ENCODE results near the gene CHRNA4. TPM values are rescaled to one million over a fixed set of nuclear protein-coding genes. Genes with fewer than 3 reads are reported as not detected.

The CHRNA4 gene
- total and polyA plus RNA-seq, 8 donors = under 0.01 to 0.15 TPM; not detected in 6

DNA sequence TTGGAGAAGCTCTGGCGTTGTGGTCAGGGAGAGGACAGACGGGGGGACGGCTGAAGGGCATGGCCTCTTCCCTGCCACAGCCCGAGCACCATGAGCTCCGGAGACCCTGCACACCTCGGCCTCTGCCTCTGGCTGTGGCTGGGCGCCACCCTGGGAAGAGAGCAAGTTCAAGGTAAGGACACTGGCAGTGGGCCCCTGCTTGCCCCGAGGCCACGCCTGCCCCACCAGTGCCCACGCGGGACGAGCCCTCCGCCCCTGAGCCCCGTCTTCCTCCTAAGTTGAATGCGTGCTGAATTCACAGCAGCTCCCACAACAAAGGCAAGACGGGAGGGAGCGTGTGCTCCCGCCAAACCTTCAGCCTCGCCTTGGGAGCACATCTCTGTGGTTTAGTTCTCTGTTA, 66.1 kb downstream of the CHRNA4 start:
- DNase-seq = no peak
- Histone ChIP-seq H3K4me3 (no peak overlapping the region), H3K36me3 (peaks cover 0 to under 1% (median 0%) of the 10 kb centered on the region in 4 donors), H3K9me3 (no peaks in the 10 kb centered on the region), H3K27me3 (peaks cover 25 to 88% (median 56%) of the 10 kb centered on the region in 3 donors), H3K4me1 (peaks cover 0 to 15% (median 13%) of the 10 kb centered on the region in 4 donors), H3K27ac (no peak overlapping the region)
- intact Hi-C loops (cut with DNase I; ENCODE audit: low total_unique reads) = no loop called here
- no peak for TF ChIP-seq EP300 (IDR thresholded peaks at IDR 0.05)
- TF ChIP-seq POLR2A (IDR thresholded peaks at IDR 0.05) = no peak
- TF ChIP-seq, protein P1, sequence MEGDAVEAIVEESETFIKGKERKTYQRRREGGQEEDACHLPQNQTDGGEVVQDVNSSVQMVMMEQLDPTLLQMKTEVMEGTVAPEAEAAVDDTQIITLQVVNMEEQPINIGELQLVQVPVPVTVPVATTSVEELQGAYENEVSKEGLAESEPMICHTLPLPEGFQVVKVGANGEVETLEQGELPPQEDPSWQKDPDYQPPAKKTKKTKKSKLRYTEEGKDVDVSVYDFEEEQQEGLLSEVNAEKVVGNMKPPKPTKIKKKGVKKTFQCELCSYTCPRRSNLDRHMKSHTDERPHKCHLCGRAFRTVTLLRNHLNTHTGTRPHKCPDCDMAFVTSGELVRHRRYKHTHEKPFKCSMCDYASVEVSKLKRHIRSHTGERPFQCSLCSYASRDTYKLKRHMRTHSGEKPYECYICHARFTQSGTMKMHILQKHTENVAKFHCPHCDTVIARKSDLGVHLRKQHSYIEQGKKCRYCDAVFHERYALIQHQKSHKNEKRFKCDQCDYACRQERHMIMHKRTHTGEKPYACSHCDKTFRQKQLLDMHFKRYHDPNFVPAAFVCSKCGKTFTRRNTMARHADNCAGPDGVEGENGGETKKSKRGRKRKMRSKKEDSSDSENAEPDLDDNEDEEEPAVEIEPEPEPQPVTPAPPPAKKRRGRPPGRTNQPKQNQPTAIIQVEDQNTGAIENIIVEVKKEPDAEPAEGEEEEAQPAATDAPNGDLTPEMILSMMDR (IDR thresholded peaks at IDR 0.05) = no peak
- no peak for TF ChIP-seq POLR2AphosphoS5 (IDR thresholded peaks at IDR 0.05)
- 32 to 45% (median 42%) methylated on average over 15 to 19 of the region's 19 CpGs for WGBS, 5 donors

DNA sequence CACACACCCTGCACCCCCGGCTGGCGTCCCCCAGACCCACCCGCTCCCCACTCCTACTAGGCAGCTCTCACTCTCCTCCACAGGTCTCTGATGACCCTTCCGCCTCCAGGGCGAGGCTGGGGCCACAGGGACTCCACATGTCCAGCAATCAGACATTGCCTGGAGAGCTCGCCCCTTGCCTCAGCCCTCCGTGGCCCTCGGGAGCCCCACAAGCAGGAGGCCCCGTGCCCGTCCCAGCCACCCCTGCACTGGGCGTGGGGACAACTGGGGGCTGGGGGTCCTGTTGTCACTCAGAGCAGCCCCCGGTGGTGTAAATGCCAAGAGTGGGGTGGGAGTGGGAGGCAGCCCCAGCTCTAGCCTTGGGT, 66.6 kb downstream of the CHRNA4 start:
- peaks cover 25 to 83% (median 56%) of the 10 kb centered on the region in 3 donors for H3K27me3 ChIP-seq
- intact Hi-C loops (cut with DNase I; ENCODE audit: low total_unique reads) = no loop called here
- 74 to 84% (median 80%) methylated on average over 9 to 12 of the region's 12 CpGs for WGBS, 5 donors
- H3K36me3 ChIP-seq = peaks cover 0 to 6% (median 3%) of the 10 kb centered on the region in 4 donors
- no peak for DNase-seq
- H3K4me3 ChIP-seq = no peak overlapping the region
- peaks cover 0 to 15% (median 13%) of the 10 kb centered on the region in 4 donors for H3K4me1 ChIP-seq
- no peak overlapping the region for H3K27ac ChIP-seq
- TF ChIP-seq POLR2A (IDR thresholded peaks at IDR 0.05) (no peak), POLR2AphosphoS5 (IDR thresholded peaks at IDR 0.05) (no peak), EP300 (IDR thresholded peaks at IDR 0.05) (no peak)
- TF ChIP-seq, protein P1 (IDR thresholded peaks at IDR 0.05) = no peak
- no peaks in the 10 kb centered on the region for H3K9me3 ChIP-seq

DNA sequence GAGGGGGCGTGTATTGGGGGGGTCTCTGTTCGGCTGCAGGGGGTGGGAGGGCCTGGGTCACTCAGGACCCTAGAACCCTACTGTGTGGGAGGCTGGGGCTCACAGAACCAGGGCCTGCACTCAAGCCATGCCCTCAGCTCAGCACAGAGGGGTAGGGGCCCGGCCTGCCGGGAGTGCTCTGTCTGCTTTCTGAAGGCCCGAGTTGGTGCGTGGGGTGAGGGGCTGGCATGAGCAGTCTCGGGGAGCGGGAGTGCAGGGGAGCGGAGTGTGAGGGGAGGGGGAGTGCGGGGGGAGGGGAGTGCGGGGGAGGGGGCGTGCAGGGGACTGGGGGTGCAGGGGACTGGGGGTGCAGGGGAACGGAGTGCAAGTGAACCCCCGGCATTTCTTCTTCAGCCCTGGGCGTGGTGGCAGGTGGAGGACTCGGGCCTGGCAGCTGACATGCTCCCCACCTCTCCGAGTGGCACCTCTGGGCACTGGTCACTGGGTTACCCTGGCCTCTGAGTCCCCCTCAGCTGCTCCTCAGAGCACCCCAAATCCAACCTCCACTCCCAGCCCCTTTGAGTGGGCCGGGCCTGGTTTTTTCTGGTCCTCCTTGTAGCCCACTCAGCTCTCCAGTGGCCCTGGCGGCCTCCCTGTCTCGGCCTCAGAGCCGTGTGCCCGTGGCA, 67.1 kb downstream of the CHRNA4 start:
- intact Hi-C loops (cut with DNase I; ENCODE audit: low total_unique reads) = no loop called here
- H3K4me1 ChIP-seq = peaks cover 0 to 15% (median 13%) of the 10 kb centered on the region in 4 donors
- TF ChIP-seq, protein P1 (IDR thresholded peaks at IDR 0.05) = no peak
- TF ChIP-seq EP300 (IDR thresholded peaks at IDR 0.05) (no peak), POLR2AphosphoS5 (IDR thresholded peaks at IDR 0.05) (no peak), POLR2A (IDR thresholded peaks at IDR 0.05) (no peak)
- WGBS, 5 donors = 47 to 68% (median 64%) methylated on average over 9 to 20 of the region's 22 CpGs
- no peaks in the 10 kb centered on the region for H3K9me3 ChIP-seq
- DNase-seq = no peak
- no peak overlapping the region for H3K27ac ChIP-seq
- H3K27me3 ChIP-seq = peaks cover 25 to 78% (median 56%) of the 10 kb centered on the region in 3 donors
- no peak overlapping the region for H3K4me3 ChIP-seq
- peaks cover 3 to 11% (median 8%) of the 10 kb centered on the region in 4 donors for H3K36me3 ChIP-seq

DNA sequence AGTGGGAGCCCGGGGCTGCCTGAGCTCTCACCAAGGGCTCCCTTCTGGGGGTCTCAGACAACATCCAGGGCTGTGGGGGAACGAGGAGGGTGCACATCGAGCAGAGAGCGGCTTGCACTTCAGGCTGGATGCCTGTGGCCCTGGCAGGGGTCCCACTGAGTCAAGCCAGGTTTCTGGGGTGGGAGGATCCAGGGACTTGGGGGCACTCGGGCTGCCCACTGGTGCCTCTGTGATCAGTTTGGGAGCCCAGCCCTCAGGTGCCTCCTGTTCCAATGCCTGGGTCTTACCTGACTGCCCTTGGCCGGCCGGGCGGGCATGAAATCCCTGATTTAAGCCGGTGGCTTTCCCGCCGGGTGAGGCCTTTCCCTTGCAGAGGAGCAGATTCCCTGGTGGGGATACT, 67.7 kb downstream of the CHRNA4 start:
- no peak for TF ChIP-seq POLR2A (IDR thresholded peaks at IDR 0.05)
- no peak for TF ChIP-seq POLR2AphosphoS5 (IDR thresholded peaks at IDR 0.05)
- TF ChIP-seq, protein P1 (IDR thresholded peaks at IDR 0.05) = no peak
- no peak for TF ChIP-seq EP300 (IDR thresholded peaks at IDR 0.05)
- peaks cover 25 to 73% (median 53%) of the 10 kb centered on the region in 3 donors for H3K27me3 ChIP-seq
- no peak overlapping the region for H3K27ac ChIP-seq
- peaks cover 8 to 16% (median 13%) of the 10 kb centered on the region in 4 donors for H3K36me3 ChIP-seq
- intact Hi-C loops (cut with DNase I; ENCODE audit: low total_unique reads) = no loop called here
- no peak for DNase-seq
- H3K4me3 ChIP-seq = no peak overlapping the region
- no peaks in the 10 kb centered on the region for H3K9me3 ChIP-seq
- H3K4me1 ChIP-seq = peaks cover 0 to 15% (median 13%) of the 10 kb centered on the region in 4 donors
- WGBS, 5 donors = 46 to 55% (median 54%) methylated on average over 5 to 11 of the region's 11 CpGs

Small RNA genes within 50 kb of the gene (small RNA-seq; reads per million reads assigned to genes)
- 0 reads per million in 4 donors for gene RNU6-994P

Other genes with a start within 250 kb of the CHRNA4 start
- gene YTHDF1, start 145.2 kb downstream of the CHRNA4 start, total RNA-seq = 10 to 100 TPM; 20.4 to 41.1 (median 33.3) TPM
- gene YTHDF1, start 145.2 kb downstream of the CHRNA4 start, polyA plus RNA-seq = 10 to 100 TPM; 17.8 to 19.4 (median 19.3) TPM
- gene BIRC7, start 125.4 kb downstream of the CHRNA4 start, total RNA-seq = not detected
- not detected for gene BIRC7, start 125.4 kb downstream of the CHRNA4 start, polyA plus RNA-seq
- gene NKAIN4, start 106.9 kb downstream of the CHRNA4 start, total RNA-seq = 1 to 10 TPM in 1 of 5 donors, not detected in 4; 4.4 TPM
- 1 to 10 TPM in 1 of 3 donors, under 1 TPM in 1, not detected in 1; 0.28 to 1.2 TPM for gene NKAIN4, start 106.9 kb downstream of the CHRNA4 start, polyA plus RNA-seq
- gene ARFGAP1, start 88.5 kb downstream of the CHRNA4 start, total RNA-seq = 100 to 1,000 TPM in 3 of 5 donors, 10 to 100 TPM in 2; 51.3 to 146 (median 100) TPM
- 10 to 100 TPM; 51.5 to 53.2 (median 51.5) TPM for gene ARFGAP1, start 88.5 kb downstream of the CHRNA4 start, polyA plus RNA-seq
- gene COL20A1, start 68.2 kb downstream of the CHRNA4 start, total RNA-seq = 1 to 10 TPM in 1 of 5 donors, not detected in 4; 2.4 TPM
- gene COL20A1, start 68.2 kb downstream of the CHRNA4 start, polyA plus RNA-seq = under 1 TPM in 1 of 3 donors, not detected in 2; 0.53 TPM
- gene KCNQ2, start 111.3 kb upstream of the CHRNA4 start, total RNA-seq = 1 to 10 TPM in 1 of 5 donors, not detected in 4; 2.2 TPM
- gene KCNQ2, start 111.3 kb upstream of the CHRNA4 start, polyA plus RNA-seq = under 1 TPM in 2 of 3 donors, not detected in 1; 0.03 to 0.25 TPM
- 10 to 100 TPM in 2 of 5 donors, 1 to 10 TPM in 1, under 1 TPM in 1, not detected in 1; 0.58 to 64.8 (median 16.7) TPM for gene EEF1A2, start 137.7 kb upstream of the CHRNA4 start, total RNA-seq
- gene EEF1A2, start 137.7 kb upstream of the CHRNA4 start, polyA plus RNA-seq = 10 to 100 TPM in 2 of 3 donors, 1 to 10 TPM in 1; 4.6 to 53.0 (median 25.0) TPM
- 100 to 1,000 TPM in 2 of 5 donors, 10 to 100 TPM in 2, 1 to 10 TPM in 1; 1.8 to 213 (median 84.8) TPM for gene PPDPF, start 159.4 kb upstream of the CHRNA4 start, total RNA-seq
- 100 to 1,000 TPM; 570 to 756 (median 749) TPM for gene PPDPF, start 159.4 kb upstream of the CHRNA4 start, polyA plus RNA-seq
- 10 to 100 TPM; 10.3 to 98.5 (median 22.2) TPM for gene PTK6, start 176.0 kb upstream of the CHRNA4 start, total RNA-seq
- 10 to 100 TPM in 2 of 3 donors, 1 to 10 TPM in 1; 7.7 to 32.5 (median 23.6) TPM for gene PTK6, start 176.0 kb upstream of the CHRNA4 start, polyA plus RNA-seq
- 1 to 10 TPM in 1 of 5 donors, under 1 TPM in 1, not detected in 3; 0.87 to 3.5 TPM for gene SRMS, start 186.4 kb upstream of the CHRNA4 start, total RNA-seq
- gene SRMS, start 186.4 kb upstream of the CHRNA4 start, polyA plus RNA-seq = 1 to 10 TPM in 1 of 3 donors, not detected in 2; 2.1 TPM
- gene FNDC11, start 192.8 kb upstream of the CHRNA4 start, total RNA-seq = 1 to 10 TPM in 1 of 5 donors, under 1 TPM in 1, not detected in 3; 0.55 to 1.2 TPM
- gene FNDC11, start 192.8 kb upstream of the CHRNA4 start, polyA plus RNA-seq = 1 to 10 TPM in 1 of 3 donors, under 1 TPM in 2; 0.25 to 3.1 (median 0.50) TPM
- gene HELZ2, start 212.9 kb upstream of the CHRNA4 start, total RNA-seq = 10 to 100 TPM; 27.4 to 95.5 (median 41.2) TPM
- 1 to 10 TPM; 4.4 to 7.3 (median 6.9) TPM for gene HELZ2, start 212.9 kb upstream of the CHRNA4 start, polyA plus RNA-seq